IMR-90 (cell line): Measurements from ENCODE around the gene PDCD2L. TPM values are rescaled to one million over a fixed set of nuclear protein-coding genes. Genes with fewer than 3 reads are reported as not detected.

Experiments
- ATAC-seq: fragments of 200-7000 bp; cut with Tn5 transposase; 2 replicates; pipeline ENCODE4 v1.9.1; 2020; ENCODE audit warnings: low read depth, mild to moderate bottlenecking, moderate library complexity
- BruUV-seq: library from RNA; stranded (reverse); fragments of 400-500 nt; replicated peaks from 2 replicates; lab custom pipeline; 2021; lab: Mats Ljungman, UMichigan
- CTCF ChIA-PET: fragments of 300-600 bp; formaldehyde crosslinking; extraction: SDS; loops from one replicate; lab custom pipeline; 2021; ENCODE audit warnings: antibody characterized with exemption; lab: Yijun Ruan, JAX
- POLR2A ChIA-PET: fragments of 300-600 bp; sonication (Branson Sonifier 250); formaldehyde crosslinking; loops from one replicate; lab custom pipeline; 2022; ENCODE audit warnings: antibody characterized with exemption; ENCODE audit not compliant: unreplicated experiment; lab: Charles Lee
- DNase-seq: peaks from one replicate; pipeline ENCODE4 v3.0.0; 2013
- H2AFZ ChIP-seq: replicated peaks from 2 replicates; pipeline ENCODE3; 2013; ENCODE audit warnings: low read length, mild to moderate bottlenecking; ENCODE audit not compliant: poor library complexity
- H2AK5ac ChIP-seq: 2 replicates; pipeline ENCODE4 v1.6.1; 2013; ENCODE audit warnings: low read depth, low read length, inconsistent platforms
- H2AK9ac ChIP-seq: replicated peaks from 2 replicates; pipeline ENCODE3; 2013; ENCODE audit warnings: mild to moderate bottlenecking, low read depth, low read length, moderate library complexity; ENCODE audit not compliant: poor library complexity
- H2BK120ac ChIP-seq: 2 replicates; pipeline ENCODE4 v1.6.1; 2013; ENCODE audit warnings: low read depth, low read length, inconsistent platforms
- H2BK15ac ChIP-seq: 3 replicates; pipeline ENCODE4 v1.6.1; 2013; ENCODE audit warnings: low read depth, low read length, inconsistent platforms
- H2BK20ac ChIP-seq: 2 replicates; pipeline ENCODE4 v1.6.1; 2013; ENCODE audit warnings: low read depth, mild to moderate bottlenecking, inconsistent platforms, low read length, moderate library complexity
- H2BK5ac ChIP-seq: 2 replicates; pipeline ENCODE4 v1.6.1; 2013; ENCODE audit warnings: mild to moderate bottlenecking, low read depth, low read length, inconsistent platforms; ENCODE audit not compliant: poor library complexity, severe bottlenecking
- H3K14ac ChIP-seq: replicated peaks from 2 replicates; pipeline ENCODE4 v1.6.1; 2013; ENCODE audit warnings: low read depth, low read length, inconsistent platforms
- H3K18ac ChIP-seq: 2 replicates; pipeline ENCODE4 v1.6.1; 2013; ENCODE audit warnings: low read depth, low read length, control low read depth
- H3K23ac ChIP-seq: 2 replicates; pipeline ENCODE4 v1.6.1; 2013; ENCODE audit warnings: low read depth, low read length, inconsistent platforms
- H3K27ac ChIP-seq: 2 replicates; pipeline ENCODE4 v1.5.1; 2013; ENCODE audit warnings: mild to moderate bottlenecking, control low read depth, low read length; ENCODE audit not compliant: insufficient read depth
- H3K27me3 ChIP-seq: 2 replicates; pipeline ENCODE4 v1.6.1; 2013; ENCODE audit warnings: low read length; ENCODE audit not compliant: control insufficient read depth, insufficient read depth
- H3K36me3 ChIP-seq: 2 replicates; pipeline ENCODE4 v1.6.1; 2013; ENCODE audit warnings: low read length, mixed read lengths; ENCODE audit not compliant: control insufficient read depth, insufficient read depth
- H3K4ac ChIP-seq: 2 replicates; pipeline ENCODE4 v1.6.1; 2013; ENCODE audit warnings: low read depth, low read length, inconsistent platforms
- H3K4me1 ChIP-seq: 2 replicates; pipeline ENCODE4 v1.6.1; 2013; ENCODE audit warnings: low read length, mixed read lengths; ENCODE audit not compliant: control insufficient read depth, insufficient read depth
- H3K4me2 ChIP-seq: 2 replicates; pipeline ENCODE4 v1.6.1; 2013; ENCODE audit warnings: low read depth, mild to moderate bottlenecking, control low read depth, low read length, moderate library complexity
- H3K4me3 ChIP-seq: 2 replicates; pipeline ENCODE4 v1.5.1; 2013; ENCODE audit warnings: low read depth, mild to moderate bottlenecking, control low read depth, low read length, moderate library complexity; ENCODE audit not compliant: insufficient read depth
- H3K56ac ChIP-seq: 2 replicates; pipeline ENCODE4 v1.6.1; 2013; ENCODE audit warnings: low read length, inconsistent platforms; ENCODE audit not compliant: insufficient read depth; ENCODE audit errors: extremely low read depth
- H3K79me1 ChIP-seq, 2 experiments: 2 replicates each; pipeline ENCODE4 v1.6.1; 2013; ENCODE audit warnings: low read length in 2 of 2, inconsistent platforms in 1 of 2, low read depth in 1 of 2
- H3K9ac ChIP-seq: 2 replicates; pipeline ENCODE4 v1.6.1; 2013; ENCODE audit warnings: low read depth, low read length, control low read depth
- H3K9me1 ChIP-seq: 2 replicates; pipeline ENCODE4 v1.6.1; 2013; ENCODE audit warnings: low read length, inconsistent platforms; ENCODE audit not compliant: insufficient read depth
- H3K9me3 ChIP-seq: 2 replicates; pipeline ENCODE4 v1.6.1; 2013; ENCODE audit warnings: low read length; ENCODE audit not compliant: control insufficient read depth, insufficient read depth
- H4K20me1 ChIP-seq: 2 replicates; pipeline ENCODE4 v1.6.1; 2013; ENCODE audit warnings: low read length, inconsistent platforms; ENCODE audit not compliant: insufficient read depth
- H4K5ac ChIP-seq: 2 replicates; pipeline ENCODE4 v1.6.1; 2013; ENCODE audit warnings: mild to moderate bottlenecking, low read depth, low read length, control low read depth
- H4K8ac ChIP-seq, 2 experiments: 2 replicates each; pipeline ENCODE4 v1.6.1; 2013; ENCODE audit warnings: low read depth in 2 of 2, low read length in 2 of 2, control low read depth in 1 of 2, inconsistent platforms in 1 of 2
- H4K91ac ChIP-seq: 2 replicates; pipeline ENCODE4 v1.6.1; 2013; ENCODE audit warnings: low read depth, low read length, inconsistent platforms; ENCODE audit not compliant: insufficient read depth
- CEBPB ChIP-seq: IDR thresholded peaks from 2 replicates; pipeline ENCODE4 v1.6.1; 2012; ENCODE audit warnings: low read depth, low read length, improper control_type of control experiment
- SMC3 ChIP-seq: fragments of 150-350 bp; IDR thresholded peaks from 2 replicates; pipeline ENCODE4 v1.6.1; 2016; ENCODE audit warnings: low read depth, mild to moderate bottlenecking, antibody characterized with exemption, low read length, moderate library complexity
- WGBS, 2 experiments: methylation state at CpG; one replicate each; pipeline versions ENCODE4 v1.1.5 to v1.1.7; 2013; ENCODE audit warnings: missing lambda C conversion rate in 2 of 2; ENCODE audit not compliant: insufficient read length in 1 of 2; ENCODE audit errors: extremely low coverage in 2 of 2; 5-methylcytosine and 5-hydroxymethylcytosine counted together
- dilution Hi-C: fragments of 300-500 bp; cut with HindIII; formaldehyde crosslinking; loops from one replicate; pipeline ENCODE4 v1.14.3; 2018; ENCODE audit warnings: low sequenced_read_pairs; ENCODE audit not compliant: unreplicated experiment
- in situ Hi-C: fragments of 300-500 bp; cut with MboI; formaldehyde crosslinking; loops from 3 replicates; pipeline ENCODE4 v1.14.3; 2019; ENCODE audit warnings: low sequenced_read_pairs, inconsistent platforms, mixed read lengths
- intact Hi-C: fragments of 100-400 bp; cut with micrococcal nuclease; formaldehyde crosslinking; loops from 2 replicates; pipeline ENCODE4 v1.10.0; 2022
- polyA plus RNA-seq, 3 experiments: library from polyadenylated mRNA; depleted of rRNA; stranded (reverse); fragments of >200 nt; gene quantifications; 2 replicates each; pipeline ENCODE4 v1.2.3, GENCODE V29; 2012; ENCODE audit warnings: low replicate concordance in 1 of 3
- total RNA-seq: library from RNA; depleted of rRNA; stranded (reverse); fragments of >200 nt; gene quantifications from 2 replicates; pipeline ENCODE4 v1.2.3, GENCODE V29; 2012
- TF ChIP-seq, protein P1 (sequence below): fragments of 150-350 bp; IDR thresholded peaks from 2 replicates; pipeline ENCODE4 v1.6.1; 2016; ENCODE audit warnings: low read depth, mild to moderate bottlenecking, low read length, moderate library complexity, borderline replicate concordance

The PDCD2L gene
- total and polyA plus RNA-seq, 2 of the 4 experiments (the other 2 are of a cell fraction), result 10.6 to 13.0 TPM

DNA sequence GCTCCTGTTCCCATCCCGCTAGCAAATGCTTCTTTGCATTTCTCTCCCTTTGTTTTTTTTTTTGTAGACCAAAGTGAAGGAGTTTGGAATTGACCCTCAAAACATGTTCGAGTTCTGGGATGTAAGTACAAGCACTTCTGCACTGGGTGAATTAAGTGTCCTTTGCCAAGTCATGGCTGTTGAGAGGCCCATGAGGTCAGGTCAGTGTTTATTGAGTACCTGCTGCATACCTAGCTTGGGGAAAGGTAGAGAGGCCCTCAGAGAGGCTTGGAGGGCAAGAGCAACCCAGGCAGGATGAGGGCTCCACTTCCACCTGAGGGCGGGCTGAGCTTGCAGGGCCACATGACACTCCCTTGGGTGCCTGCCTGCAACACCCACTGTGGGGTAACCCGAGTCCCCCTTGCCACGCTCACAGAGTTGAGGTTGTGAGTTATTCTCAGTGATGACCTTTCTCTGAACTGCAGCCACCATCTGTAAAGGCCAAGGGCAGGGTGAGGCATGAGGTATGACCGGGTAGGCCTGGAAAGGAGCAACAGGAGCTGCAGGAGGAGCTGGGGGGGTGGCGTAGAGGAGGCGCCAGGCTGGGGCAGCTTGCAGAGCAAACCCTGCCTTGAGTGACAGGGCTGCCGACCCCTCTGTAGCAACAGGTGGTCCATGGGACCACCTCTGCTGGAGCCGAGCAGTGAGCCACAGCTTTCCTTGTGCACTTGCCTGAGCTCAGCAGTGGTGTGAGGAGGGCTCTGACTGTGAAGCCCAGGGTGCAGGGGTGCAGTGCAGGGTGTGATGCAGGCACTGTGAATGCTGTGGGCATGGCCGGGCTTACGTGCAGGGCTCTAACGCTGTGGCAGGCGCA, 22.6 kb upstream of the PDCD2L start:
- Histone ChIP-seq H2BK20ac (no peak overlapping the region), H3K4me2 (no peak overlapping the region), H3K27me3 (no peaks in the 10 kb centered on the region), H4K8ac (no peak overlapping the region), H3K4me1 (no peaks in the 10 kb centered on the region), H3K14ac (no peak overlapping the region), H3K79me1 (peaks cover 21 to 23% of the 10 kb centered on the region in 2 experiments), H4K5ac (no peak overlapping the region), H2AK9ac (no peak overlapping the region), H3K9me3 (no peaks in the 10 kb centered on the region), H2AFZ (no peak overlapping the region), H3K4me3 (no peak overlapping the region), H2BK5ac (no peak overlapping the region), H2BK15ac (no peak overlapping the region), H2BK120ac (no peak overlapping the region), H3K9me1 (peaks cover 23% of the 10 kb centered on the region; the same call in 1 of the 2 replicates), H3K18ac (no peak overlapping the region), H3K27ac (no peak overlapping the region), H3K23ac (no peak overlapping the region), H3K56ac (no peak overlapping the region), H3K36me3 (peaks cover 83% of the 10 kb centered on the region), H3K9ac (no peak overlapping the region), H2AK5ac (no peak overlapping the region), H4K20me1 (peaks cover 21% of the 10 kb centered on the region), H4K91ac (no peak overlapping the region), H3K4ac (no peak overlapping the region)
- dilution Hi-C loops (no loop called here), intact Hi-C loops (no loop called here), in situ Hi-C loops (no loop called here)
- WGBS, 2 experiments, result 89% methylated on average over 4 of the region's 14 CpGs; no CpG with 5 or more reads in 1 of the 2 experiments
- CTCF ChIA-PET, result no interaction called here
- TF ChIP-seq, protein P1, sequence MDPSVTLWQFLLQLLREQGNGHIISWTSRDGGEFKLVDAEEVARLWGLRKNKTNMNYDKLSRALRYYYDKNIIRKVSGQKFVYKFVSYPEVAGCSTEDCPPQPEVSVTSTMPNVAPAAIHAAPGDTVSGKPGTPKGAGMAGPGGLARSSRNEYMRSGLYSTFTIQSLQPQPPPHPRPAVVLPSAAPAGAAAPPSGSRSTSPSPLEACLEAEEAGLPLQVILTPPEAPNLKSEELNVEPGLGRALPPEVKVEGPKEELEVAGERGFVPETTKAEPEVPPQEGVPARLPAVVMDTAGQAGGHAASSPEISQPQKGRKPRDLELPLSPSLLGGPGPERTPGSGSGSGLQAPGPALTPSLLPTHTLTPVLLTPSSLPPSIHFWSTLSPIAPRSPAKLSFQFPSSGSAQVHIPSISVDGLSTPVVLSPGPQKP, result no peak
- no peak for TF ChIP-seq CEBPB
- no peak for TF ChIP-seq SMC3
- ATAC-seq (no peak), DNase-seq (no peak)
- POLR2A ChIA-PET, result no interaction called here
- no TSS peak for BruUV-seq
